Posterior cingulate gyrus (tissue), 11 donors: Measurements from ENCODE around the gene PET100.

Experiments
- DNase-seq, 10 donors: peaks; one replicate each; pipeline versions ENCODE4 v3.0.0 to v3.0.0-alpha.2; 2020 to 2021; ENCODE audit warnings: mixed read lengths in 3 of 10
- intact Hi-C: fragments of 100-400 bp; cut with DNase I; formaldehyde crosslinking; loops from one replicate; pipeline ENCODE4 v1.15.1; 2023

Gene PET100

GRCh38 chr19:7611541-7612279, 17.9 kb upstream of the PET100 start:
- DNase-seq = no peak
- intact Hi-C loops = no loop called here

- DNase-seq = peak in 1 of 10 donors; percentile 81
- intact Hi-C loops = no loop called here
Observed at GRCh38 chr19:7612282-7613274, 17.0 kb upstream of the PET100 start.

- intact Hi-C loops = no loop called here
- no peak for DNase-seq
Observed at GRCh38 chr19:7614859-7615741, 14.5 kb upstream of the PET100 start.

GRCh38 chr19:7617172-7617571, 12.4 kb upstream of the PET100 start:
- DNase-seq = no peak
- intact Hi-C loops = no loop called here

GRCh38 chr19:7617735-7618134, 11.9 kb upstream of the PET100 start:
- intact Hi-C loops = no loop called here
- peak in 1 of 10 donors; percentile 78 for DNase-seq

GRCh38 chr19:7618348-7618747, 11.2 kb upstream of the PET100 start:
- DNase-seq = no peak

GRCh38 chr19:7618771-7619510, 10.7 kb upstream of the PET100 start:
- peak in 1 of 10 donors; percentile 87 for DNase-seq
- intact Hi-C loops = no loop called here

More at GRCh38 chr19:7618348-7618747, 11.2 kb upstream of the PET100 start:
- intact Hi-C loops = no loop called here

GRCh38 chr19:7619671-7620441, 9.7 kb upstream of the PET100 start:
- no peak for DNase-seq
- intact Hi-C loops = no loop called here

GRCh38 chr19:7620442-7621412, 8.9 kb upstream of the PET100 start:
- no peak for DNase-seq
- intact Hi-C loops = no loop called here

- DNase-seq = no peak
- intact Hi-C loops = no loop called here
Observed at GRCh38 chr19:7622933-7623685, 6.5 kb upstream of the PET100 start.

GRCh38 chr19:7623725-7624603, 5.6 kb upstream of the PET100 start:
- intact Hi-C loops = no loop called here
- DNase-seq = no peak

- no peak for DNase-seq
- intact Hi-C loops = no loop called here
Observed at GRCh38 chr19:7624810-7625209, 4.8 kb upstream of the PET100 start.

GRCh38 chr19:7625763-7626372, 3.7 kb upstream of the PET100 start:
- intact Hi-C loops = no loop called here
- no peak for DNase-seq

- intact Hi-C loops = no loop called here
- no peak for DNase-seq
Observed at GRCh38 chr19:7627166-7627565, 2.4 kb upstream of the PET100 start.

- DNase-seq = no peak
- intact Hi-C loops = no loop called here
Observed at GRCh38 chr19:7628589-7629311, 843 bp upstream of the PET100 start.
